Activated CD8-positive, alpha-beta memory T cell treated with anti-CD3 and anti-CD28 coated beads, Interleukin-2, amount 50 U/mL, for 4 hours (primary cell): ENCODE data around the gene LHFPL3.
A peak's percentile ranks its signal among the peaks of the same experiment; 100 is the strongest.

Experiments
- DNase-seq: peaks from one replicate; pipeline ENCODE4 v3.0.0-alpha.2; 2020

The LHFPL3 gene

GRCh38 chr7:104857458-104858425 lies 529.3 kb downstream of the LHFPL3 start:
- no peak for DNase-seq

- no peak for DNase-seq
Measured at GRCh38 chr7:104859754-104860426, 531.5 kb downstream of the LHFPL3 start.

GRCh38 chr7:104861729-104862390 lies 533.5 kb downstream of the LHFPL3 start:
- no peak for DNase-seq

- DNase-seq = no peak
Measured at GRCh38 chr7:104862719-104863118, 534.3 kb downstream of the LHFPL3 start.

- no peak for DNase-seq
Measured at GRCh38 chr7:104873401-104873800, 545.0 kb downstream of the LHFPL3 start.

- no peak for DNase-seq
Measured at GRCh38 chr7:104878577-104878976, 550.2 kb downstream of the LHFPL3 start.

- no peak for DNase-seq
Measured at GRCh38 chr7:104883248-104883717, 554.9 kb downstream of the LHFPL3 start.

- peak; percentile 81 for DNase-seq
Measured at GRCh38 chr7:104883718-104884452, 555.5 kb downstream of the LHFPL3 start.

GRCh38 chr7:104886651-104887050 lies 558.2 kb downstream of the LHFPL3 start:
- no peak for DNase-seq

GRCh38 chr7:104890216-104890615 lies 561.8 kb downstream of the LHFPL3 start:
- no peak for DNase-seq

- no peak for DNase-seq
Measured at GRCh38 chr7:104891949-104892348, 563.5 kb downstream of the LHFPL3 start.

GRCh38 chr7:104894314-104894713 lies 565.9 kb downstream of the LHFPL3 start:
- DNase-seq = no peak

GRCh38 chr7:104894726-104895521 lies 566.5 kb downstream of the LHFPL3 start:
- DNase-seq = no peak

GRCh38 chr7:104895522-104896236 lies 567.3 kb downstream of the LHFPL3 start:
- DNase-seq = no peak

GRCh38 chr7:104898434-104898833 lies 570.0 kb downstream of the LHFPL3 start:
- no peak for DNase-seq

- DNase-seq = no peak
Measured at GRCh38 chr7:104900525-104901239, 572.3 kb downstream of the LHFPL3 start.

GRCh38 chr7:104901240-104901619 lies 572.8 kb downstream of the LHFPL3 start:
- no peak for DNase-seq

GRCh38 chr7:104902183-104902582 lies 573.8 kb downstream of the LHFPL3 start:
- DNase-seq = no peak

- DNase-seq = no peak
Measured at GRCh38 chr7:104903044-104903443, 574.6 kb downstream of the LHFPL3 start.

- no peak for DNase-seq
Measured at GRCh38 chr7:104903846-104904245, 575.4 kb downstream of the LHFPL3 start.
